ENCODE results near the gene GCK.

The GCK gene

GRCh38 chr7:44097064-44097932, 91.9 kb downstream of the GCK start:
- H3K4me1 ChIP-seq (ENCODE audit: control insufficient read depth in 2 of 2, insufficient read depth in 2 of 2, low read length in 2 of 2), result peaks cover 0 to 5% of the 10 kb centered on the region in 2 donors
- H3K27ac ChIP-seq (ENCODE audit: low read depth in 2 of 2, low read length in 2 of 2), result peak overlapping the region in 1 of 2 donors; percentile 38

DNA sequence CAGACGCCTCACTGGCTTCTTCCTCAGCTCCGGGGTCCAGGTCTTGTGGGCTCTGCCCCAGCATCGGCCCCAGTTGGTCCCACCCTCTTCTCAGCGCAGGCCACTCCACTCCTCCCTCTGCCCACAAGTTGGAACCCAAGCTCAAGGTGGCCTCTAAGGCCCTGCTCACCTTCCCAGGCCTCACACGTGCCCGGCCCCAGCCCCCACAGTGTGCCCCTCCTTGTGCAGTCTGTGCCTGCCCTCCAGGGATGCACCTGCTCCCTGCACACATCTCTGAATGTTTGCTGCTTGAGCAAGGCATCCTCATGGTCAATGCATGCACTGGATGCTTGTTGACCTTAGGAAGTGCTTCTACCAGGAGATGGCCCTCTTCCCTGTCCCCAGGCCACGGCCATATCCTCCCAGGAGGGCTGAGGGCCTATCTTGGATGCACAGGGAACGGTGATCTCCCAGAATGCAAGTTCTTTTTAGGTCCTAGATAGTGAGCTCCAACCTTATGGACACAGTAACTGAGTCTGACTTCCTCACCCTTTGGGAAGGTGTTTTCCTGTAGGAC, 92.8 kb downstream of the GCK start:
- Histone ChIP-seq H3K9me3 (ENCODE audit: control insufficient read depth in 2 of 2, low read length in 2 of 2) (no peaks in the 10 kb centered on the region), H3K4me1 (ENCODE audit: control insufficient read depth in 2 of 2, insufficient read depth in 2 of 2, low read length in 2 of 2) (peaks cover 0 to 5% of the 10 kb centered on the region in 2 donors), H3K9ac (ENCODE audit: low read depth in 1 of 2, low read length in 2 of 2) (no peak overlapping the region), H3K36me3 (ENCODE audit: control insufficient read depth in 2 of 2, insufficient read depth in 2 of 2, low read length in 2 of 2) (no peaks in the 10 kb centered on the region), H3K4me3 (ENCODE audit: low read length in 2 of 2) (no peak overlapping the region), H3K27ac (ENCODE audit: low read depth in 2 of 2, low read length in 2 of 2) (no peak overlapping the region), H3K27me3 (ENCODE audit: control insufficient read depth in 2 of 2, insufficient read depth in 2 of 2, low read length in 2 of 2) (no peaks in the 10 kb centered on the region)

More at GRCh38 chr7:44097064-44097932, 91.9 kb downstream of the GCK start:
- Histone ChIP-seq H3K27me3 (ENCODE audit: control insufficient read depth in 2 of 2, insufficient read depth in 2 of 2, low read length in 2 of 2) (no peaks in the 10 kb centered on the region), H3K4me3 (ENCODE audit: low read length in 2 of 2) (no peak overlapping the region), H3K9ac (ENCODE audit: low read depth in 1 of 2, low read length in 2 of 2) (no peak overlapping the region), H3K9me3 (ENCODE audit: control insufficient read depth in 2 of 2, low read length in 2 of 2) (no peaks in the 10 kb centered on the region), H3K36me3 (ENCODE audit: control insufficient read depth in 2 of 2, insufficient read depth in 2 of 2, low read length in 2 of 2) (no peaks in the 10 kb centered on the region)

GRCh38 chr7:44095781-44096180, 93.5 kb downstream of the GCK start:
- H3K27ac ChIP-seq (ENCODE audit: low read depth in 2 of 2, low read length in 2 of 2), result no peak overlapping the region

GRCh38 chr7:44094883-44095592, 94.2 kb downstream of the GCK start:
- no peaks in the 10 kb centered on the region for H3K36me3 ChIP-seq (ENCODE audit: control insufficient read depth in 2 of 2, insufficient read depth in 2 of 2, low read length in 2 of 2)
- H3K27me3 ChIP-seq (ENCODE audit: control insufficient read depth in 2 of 2, insufficient read depth in 2 of 2, low read length in 2 of 2), result no peaks in the 10 kb centered on the region
- H3K27ac ChIP-seq (ENCODE audit: low read depth in 2 of 2, low read length in 2 of 2), result no peak overlapping the region
- no peaks in the 10 kb centered on the region for H3K9me3 ChIP-seq (ENCODE audit: control insufficient read depth in 2 of 2, low read length in 2 of 2)
- no peaks in the 10 kb centered on the region for H3K4me1 ChIP-seq (ENCODE audit: control insufficient read depth in 2 of 2, insufficient read depth in 2 of 2, low read length in 2 of 2)
- H3K9ac ChIP-seq (ENCODE audit: low read depth in 1 of 2, low read length in 2 of 2), result no peak overlapping the region
- no peak overlapping the region for H3K4me3 ChIP-seq (ENCODE audit: low read length in 2 of 2)

More at GRCh38 chr7:44095781-44096180, 93.5 kb downstream of the GCK start:
- H3K4me1 ChIP-seq (ENCODE audit: control insufficient read depth in 2 of 2, insufficient read depth in 2 of 2, low read length in 2 of 2), result peaks cover 0 to under 1% of the 10 kb centered on the region in 2 donors
- H3K9me3 ChIP-seq (ENCODE audit: control insufficient read depth in 2 of 2, low read length in 2 of 2), result no peaks in the 10 kb centered on the region
- no peak overlapping the region for H3K4me3 ChIP-seq (ENCODE audit: low read length in 2 of 2)
- H3K27me3 ChIP-seq (ENCODE audit: control insufficient read depth in 2 of 2, insufficient read depth in 2 of 2, low read length in 2 of 2), result no peaks in the 10 kb centered on the region
- no peak overlapping the region for H3K9ac ChIP-seq (ENCODE audit: low read depth in 1 of 2, low read length in 2 of 2)
- H3K36me3 ChIP-seq (ENCODE audit: control insufficient read depth in 2 of 2, insufficient read depth in 2 of 2, low read length in 2 of 2), result no peaks in the 10 kb centered on the region

- Histone ChIP-seq H3K27me3 (ENCODE audit: control insufficient read depth in 2 of 2, insufficient read depth in 2 of 2, low read length in 2 of 2) (no peaks in the 10 kb centered on the region), H3K4me3 (ENCODE audit: low read length in 2 of 2) (no peak overlapping the region), H3K9ac (ENCODE audit: low read depth in 1 of 2, low read length in 2 of 2) (no peak overlapping the region), H3K36me3 (ENCODE audit: control insufficient read depth in 2 of 2, insufficient read depth in 2 of 2, low read length in 2 of 2) (no peaks in the 10 kb centered on the region), H3K9me3 (ENCODE audit: control insufficient read depth in 2 of 2, low read length in 2 of 2) (no peaks in the 10 kb centered on the region), H3K27ac (ENCODE audit: low read depth in 2 of 2, low read length in 2 of 2) (no peak overlapping the region), H3K4me1 (ENCODE audit: control insufficient read depth in 2 of 2, insufficient read depth in 2 of 2, low read length in 2 of 2) (no peaks in the 10 kb centered on the region)
Observed at GRCh38 chr7:44094365-44094764, 94.9 kb downstream of the GCK start.
